ENCODE measurements around the gene MVB12B. TPM values are rescaled to one million over a fixed set of nuclear protein-coding genes. Genes with fewer than 3 reads are reported as not detected.
A peak's percentile ranks its signal among the peaks of the same experiment; 100 is the strongest.

Gene MVB12B
- total RNA-seq, 1 experiment from 2014 or later = 5.7 TPM

- TF ChIP-seq, protein P1, sequence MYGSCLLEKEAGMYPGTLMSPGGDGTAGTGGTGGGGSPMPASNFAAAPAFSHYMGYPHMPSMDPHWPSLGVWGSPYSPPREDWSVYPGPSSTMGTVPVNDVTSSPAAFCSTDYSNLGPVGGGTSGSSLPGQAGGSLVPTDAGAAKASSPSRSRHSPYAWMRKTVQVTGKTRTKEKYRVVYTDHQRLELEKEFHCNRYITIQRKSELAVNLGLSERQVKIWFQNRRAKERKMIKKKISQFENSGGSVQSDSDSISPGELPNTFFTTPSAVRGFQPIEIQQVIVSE (CRISPR knock-in tag; IDR thresholded peaks at IDR 0.05; ENCODE audit: borderline replicate concordance) = no peak
- TF ChIP-seq PRRX2 (CRISPR knock-in tag; IDR thresholded peaks at IDR 0.05) (no peak), FOXP1 (CRISPR knock-in tag; IDR thresholded peaks at IDR 0.05; ENCODE audit: borderline replicate concordance) (no peak), MAX (CRISPR knock-in tag; IDR thresholded peaks at IDR 0.05) (peak; percentile 76; the same call in 1 of the 2 replicates), ZBTB43 (CRISPR knock-in tag; IDR thresholded peaks at IDR 0.05) (0 out of 2 replicates have a peak, but pooled peaks have one; percentile 28), TEAD1 (CRISPR knock-in tag; IDR thresholded peaks at IDR 0.05) (0 out of 2 replicates have a peak, but pooled peaks have one; percentile 39), MLX (CRISPR knock-in tag; IDR thresholded peaks at IDR 0.05) (no peak), CREM (CRISPR knock-in tag; IDR thresholded peaks at IDR 0.05) (no peak), SMAD3 (CRISPR knock-in tag; IDR thresholded peaks at IDR 0.05; ENCODE audit: borderline replicate concordance) (0 out of 2 replicates have a peak, but pooled peaks have one; percentile 41), ZNF232 (CRISPR knock-in tag; IDR thresholded peaks at IDR 0.05) (peak; percentile 54; the same call in 1 of the 2 replicates)
- TF ChIP-seq, protein P2, sequence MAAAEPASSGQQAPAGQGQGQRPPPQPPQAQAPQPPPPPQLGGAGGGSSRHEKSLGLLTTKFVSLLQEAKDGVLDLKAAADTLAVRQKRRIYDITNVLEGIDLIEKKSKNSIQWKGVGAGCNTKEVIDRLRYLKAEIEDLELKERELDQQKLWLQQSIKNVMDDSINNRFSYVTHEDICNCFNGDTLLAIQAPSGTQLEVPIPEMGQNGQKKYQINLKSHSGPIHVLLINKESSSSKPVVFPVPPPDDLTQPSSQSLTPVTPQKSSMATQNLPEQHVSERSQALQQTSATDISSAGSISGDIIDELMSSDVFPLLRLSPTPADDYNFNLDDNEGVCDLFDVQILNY (CRISPR knock-in tag; IDR thresholded peaks at IDR 0.05) = no peak
- DNase-seq (ENCODE audit: low spot score) (no peak), ATAC-seq (peak; percentile 83)
- Mint-ChIP-seq H3K4me3 (no peak overlapping the region), H3K27ac (peak overlapping the region; percentile 62; the same call in 1 of the 2 replicates), H3K36me3 (peaks cover 16% of the 10 kb centered on the region), H3K9me3 (peaks cover 16% of the 10 kb centered on the region), H3K4me1 (peaks cover 30% of the 10 kb centered on the region), H3K27me3 (ENCODE audit: low read depth) (no peaks in the 10 kb centered on the region)
- ChIA-PET POLR2A (interaction anchor here (1.2 kb wide), 1 partner anchor 12 kb away, joined by 4 read pairs; no protein-coding TSS in a partner anchor), CTCF (interaction anchor here (1.1 to 1.4 kb wide), 4 partner anchors 12 to 152 kb away, joined by 3 to 8 read pairs (median 6); no protein-coding TSS in a partner anchor)
These were observed 21.5 kb downstream of the MVB12B start for GRCh38 chr9:126347911-126348760.

DNA sequence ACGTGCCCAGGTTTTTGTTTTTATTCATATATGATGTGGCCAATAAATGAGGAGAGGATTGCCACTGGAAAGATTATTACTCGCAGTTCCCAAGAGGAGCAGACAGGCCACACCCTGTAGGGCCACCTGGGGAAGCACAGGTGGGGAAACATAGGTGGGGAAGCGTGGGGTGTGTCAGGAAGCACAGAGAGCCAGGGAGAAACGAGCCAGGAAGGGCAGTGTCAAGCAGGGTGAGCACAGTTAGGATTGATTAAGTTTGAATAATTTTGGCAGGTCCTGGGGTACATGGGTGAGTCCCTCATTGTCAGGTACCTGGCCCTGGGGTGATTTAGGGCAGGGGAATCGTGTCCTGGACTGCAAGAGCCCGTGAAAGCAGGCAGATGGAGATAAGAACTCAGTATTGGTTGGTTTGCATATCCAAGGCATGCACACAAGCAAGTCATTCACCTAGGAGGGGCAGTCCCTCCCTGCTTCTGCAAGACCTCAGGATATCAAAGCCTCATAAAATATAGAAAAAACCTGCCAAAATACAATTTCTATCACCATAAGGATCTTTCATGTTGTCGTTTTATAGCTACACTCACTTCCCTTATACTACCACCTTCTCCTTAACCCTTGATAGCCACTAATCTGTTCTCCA lies 22.4 kb downstream of the MVB12B start:
- no peak for TF ChIP-seq PREB (CRISPR knock-in tag; IDR thresholded peaks at IDR 0.05; ENCODE audit: borderline replicate concordance)
- TF ChIP-seq JAZF1 (CRISPR knock-in tag; IDR thresholded peaks at IDR 0.05) = no peak
- no peak for TF ChIP-seq RELA (CRISPR knock-in tag; IDR thresholded peaks at IDR 0.05; ENCODE audit: borderline replicate concordance)
- TF ChIP-seq MYBL2 (CRISPR knock-in tag; IDR thresholded peaks at IDR 0.05) = no peak
- TF ChIP-seq, protein P2 (CRISPR knock-in tag; IDR thresholded peaks at IDR 0.05) = no peak
- TF ChIP-seq USF1 (CRISPR knock-in tag; IDR thresholded peaks at IDR 0.05) = no peak
- TF ChIP-seq MAX (CRISPR knock-in tag; IDR thresholded peaks at IDR 0.05) = no peak
- TF ChIP-seq, protein P3, sequence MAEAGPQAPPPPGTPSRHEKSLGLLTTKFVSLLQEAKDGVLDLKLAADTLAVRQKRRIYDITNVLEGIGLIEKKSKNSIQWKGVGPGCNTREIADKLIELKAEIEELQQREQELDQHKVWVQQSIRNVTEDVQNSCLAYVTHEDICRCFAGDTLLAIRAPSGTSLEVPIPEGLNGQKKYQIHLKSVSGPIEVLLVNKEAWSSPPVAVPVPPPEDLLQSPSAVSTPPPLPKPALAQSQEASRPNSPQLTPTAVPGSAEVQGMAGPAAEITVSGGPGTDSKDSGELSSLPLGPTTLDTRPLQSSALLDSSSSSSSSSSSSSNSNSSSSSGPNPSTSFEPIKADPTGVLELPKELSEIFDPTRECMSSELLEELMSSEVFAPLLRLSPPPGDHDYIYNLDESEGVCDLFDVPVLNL (CRISPR knock-in tag; IDR thresholded peaks at IDR 0.05; ENCODE audit: borderline replicate concordance, low read depth) = no peak
- TF ChIP-seq ESRRA (CRISPR knock-in tag; IDR thresholded peaks at IDR 0.05; ENCODE audit: borderline replicate concordance) = no peak
- no peak for TF ChIP-seq NFE2L1 (CRISPR knock-in tag; IDR thresholded peaks at IDR 0.05)
- TF ChIP-seq CREM (CRISPR knock-in tag; IDR thresholded peaks at IDR 0.05) = no peak
- TF ChIP-seq MLX (CRISPR knock-in tag; IDR thresholded peaks at IDR 0.05) = no peak
- no peak for TF ChIP-seq IRF2 (CRISPR knock-in tag; IDR thresholded peaks at IDR 0.05; ENCODE audit: borderline replicate concordance, low read depth)
- POLR2A ChIA-PET = no interaction called here
- DNase-seq (ENCODE audit: low spot score) (no peak), ATAC-seq (peak; percentile 38; the same call in 1 of the 2 replicates)
- Mint-ChIP-seq H3K4me1 (peaks cover 30% of the 10 kb centered on the region), H3K27me3 (ENCODE audit: low read depth) (no peaks in the 10 kb centered on the region), H3K4me3 (no peak overlapping the region), H3K27ac (no peak overlapping the region), H3K36me3 (peaks cover 16% of the 10 kb centered on the region), H3K9me3 (peaks cover 16% of the 10 kb centered on the region)
- CTCF ChIA-PET = interaction anchor here (1.4 kb wide), 2 partner anchors 13 to 50 kb away, joined by 7 to 8 read pairs; no protein-coding TSS in a partner anchor

Data from WTC11 (cell line).